HG03025 (cell line): Measurements from ENCODE around the gene NUP62.
A peak's percentile ranks its signal among the peaks of the same experiment; 100 is the strongest.

Experiments
- ATAC-seq: cut with Tn5 transposase; IDR thresholded peaks from one replicate; pipeline ENCODE4 v1.9.1; 2021; ENCODE audit warnings: mild to moderate bottlenecking, moderate library complexity; ENCODE audit not compliant: unreplicated experiment, low FRiP score

NUP62 gene

DNA sequence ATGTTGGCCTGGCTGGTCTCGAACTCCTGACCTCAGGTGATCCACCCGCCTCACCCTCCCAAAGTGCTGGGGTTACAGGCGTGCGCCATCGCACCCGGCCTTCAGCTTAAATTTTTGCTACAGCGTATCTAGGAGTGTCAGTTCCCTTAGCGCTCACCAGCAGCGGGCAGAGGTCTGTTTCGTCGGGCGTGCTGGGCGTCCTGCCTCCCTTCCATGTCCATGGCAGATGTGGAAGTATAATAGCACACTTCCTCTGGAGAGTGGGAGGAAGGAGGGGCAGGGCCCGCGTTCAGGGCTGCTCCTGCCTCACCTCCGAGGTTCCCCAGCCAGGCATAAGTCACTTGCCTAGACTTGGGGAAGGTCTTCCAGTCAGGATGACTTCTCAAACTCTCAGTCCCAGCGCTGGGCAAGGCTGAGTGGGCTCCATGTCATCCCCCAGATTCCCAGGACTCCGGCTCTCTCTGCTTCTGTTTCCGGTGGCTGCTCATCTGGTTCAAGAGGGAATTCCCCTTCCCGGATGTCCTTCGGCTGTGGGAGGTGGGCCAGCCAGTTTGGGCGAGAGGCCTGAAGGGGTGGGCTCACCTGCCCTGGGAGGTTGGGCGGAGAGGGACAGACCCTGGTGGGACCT, 42.2 kb downstream of the NUP62 start:
- no peak for ATAC-seq

DNA sequence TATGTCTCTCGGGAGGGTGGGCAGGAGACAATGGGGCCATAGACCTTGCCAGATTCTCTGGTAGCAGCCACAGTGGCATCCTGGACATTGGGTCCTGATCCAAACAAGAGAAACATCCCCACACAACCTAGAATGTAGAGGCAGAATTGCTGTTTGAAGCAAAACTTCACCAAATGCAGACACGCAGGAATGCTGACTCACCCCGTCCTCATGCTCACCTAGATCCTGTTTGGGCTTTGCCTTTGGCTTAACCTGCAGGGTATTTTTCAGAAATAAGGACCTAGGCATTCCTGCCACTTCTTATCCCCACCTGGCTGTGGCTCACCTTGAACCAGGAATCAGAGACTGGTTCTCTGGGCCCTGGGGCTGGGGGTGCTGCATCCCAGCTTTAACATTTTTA, 44.5 kb downstream of the NUP62 start:
- no peak for ATAC-seq

DNA sequence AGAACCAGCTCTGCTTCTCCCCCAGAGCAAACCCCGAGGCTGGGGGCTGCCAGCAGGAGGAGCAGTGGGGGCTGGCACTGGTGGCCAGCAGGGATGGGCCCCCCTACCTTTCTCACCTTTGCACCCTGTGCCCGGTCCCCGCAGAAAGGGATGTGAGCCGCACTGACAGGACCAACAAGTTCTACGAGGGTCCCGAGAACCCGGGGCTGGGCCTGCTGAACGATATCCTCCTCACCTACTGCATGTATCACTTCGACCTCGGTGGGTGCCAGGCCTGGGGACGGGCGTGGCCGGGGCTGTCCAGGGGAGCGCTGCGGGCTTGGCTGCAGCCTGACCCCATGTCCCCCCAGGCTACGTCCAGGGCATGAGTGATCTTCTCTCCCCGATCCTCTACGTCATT, 45.2 kb downstream of the NUP62 start:
- no peak for ATAC-seq

DNA sequence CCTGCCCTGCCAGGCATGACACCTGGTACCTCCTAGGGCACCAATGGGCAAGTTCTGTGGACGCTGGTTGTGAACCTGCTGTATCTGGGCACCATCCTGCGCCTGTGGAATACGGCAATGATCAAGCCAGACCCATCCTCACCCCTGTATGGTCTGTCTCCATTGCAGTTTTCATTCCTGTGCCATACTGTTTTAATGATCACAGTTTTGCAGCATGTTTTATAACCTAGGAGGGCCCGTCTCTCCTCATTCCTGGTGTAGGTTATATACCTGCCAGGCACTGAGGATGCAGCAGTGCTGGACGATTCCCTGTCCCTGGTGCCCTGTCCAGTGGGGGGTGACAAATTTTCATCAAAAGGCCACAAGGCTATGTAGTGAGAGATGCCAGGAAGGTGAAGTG, 46.2 kb downstream of the NUP62 start:
- no peak for ATAC-seq

DNA sequence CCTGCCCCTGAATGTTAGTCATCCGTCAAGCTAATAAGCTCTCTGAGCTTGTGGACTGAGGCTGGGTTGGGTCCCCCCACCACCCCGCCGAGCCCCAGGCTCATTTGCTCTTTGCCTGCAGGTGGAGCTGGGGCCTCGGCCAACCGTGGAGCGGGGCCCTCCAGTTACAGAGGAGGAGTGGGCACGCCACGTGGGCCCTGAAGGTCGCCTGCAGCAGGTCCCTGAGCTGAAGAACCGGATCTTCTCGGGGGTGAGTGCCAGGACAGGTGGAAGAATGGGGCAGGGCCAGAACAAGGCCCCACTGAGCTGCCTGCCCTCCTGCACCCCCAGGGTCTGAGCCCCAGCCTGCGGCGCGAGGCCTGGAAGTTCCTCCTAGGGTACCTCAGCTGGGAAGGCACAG, 46.7 kb downstream of the NUP62 start:
- no peak for ATAC-seq

DNA sequence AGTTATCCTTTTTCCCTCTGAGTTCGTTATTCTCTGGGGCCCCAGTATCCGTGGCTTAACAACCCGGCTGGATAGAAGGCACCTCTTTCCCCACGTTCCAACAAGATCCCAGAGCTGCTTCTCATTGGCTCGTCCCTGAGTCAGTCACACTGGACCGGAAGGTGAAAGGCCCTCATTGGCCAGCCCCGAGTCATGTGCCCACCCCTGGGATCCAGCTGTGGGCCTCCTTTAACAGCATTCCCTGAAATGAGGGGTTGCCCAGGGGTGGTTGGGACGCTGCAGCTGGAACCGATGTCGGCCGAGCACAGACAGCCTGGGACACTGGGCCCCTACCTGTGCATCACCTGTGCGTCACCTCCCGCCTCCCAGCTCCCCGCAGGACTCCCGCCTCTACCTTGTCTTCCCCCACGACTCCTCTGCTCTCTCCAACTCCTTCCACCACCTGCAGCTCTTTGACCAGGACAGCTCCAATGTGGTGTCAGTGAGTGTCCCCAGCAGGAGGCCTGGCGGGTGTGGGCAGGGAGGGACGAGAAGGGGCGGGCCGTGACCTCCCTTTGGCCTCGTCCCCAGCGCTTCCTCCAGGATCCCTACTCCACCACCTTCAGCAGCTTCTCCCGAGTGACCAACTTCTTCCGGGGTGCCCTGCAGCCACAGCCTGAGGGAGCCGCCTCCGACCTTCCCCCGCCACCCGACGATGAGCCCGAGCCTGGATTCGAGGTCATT, 47.5 kb downstream of the NUP62 start:
- no peak for ATAC-seq

DNA sequence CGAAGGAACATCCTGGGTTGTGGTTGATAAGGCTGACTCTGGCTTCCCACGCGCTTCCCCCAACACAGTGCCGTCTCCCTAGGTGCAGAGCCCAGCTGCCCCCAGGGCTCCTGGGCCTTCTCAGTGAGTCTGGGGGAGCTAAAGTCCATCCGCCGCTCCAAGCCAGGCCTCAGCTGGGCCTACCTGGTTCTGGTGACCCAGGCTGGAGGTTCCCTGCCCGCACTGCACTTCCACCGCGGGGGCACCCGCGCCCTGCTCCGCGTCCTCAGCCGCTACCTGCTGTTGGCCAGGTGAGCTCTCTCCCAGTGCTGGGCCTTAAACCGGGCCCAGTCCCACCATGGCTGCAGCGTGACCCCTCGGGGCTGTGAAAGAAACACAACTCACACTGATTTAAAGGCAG, 48.1 kb downstream of the NUP62 start:
- no peak for ATAC-seq

DNA sequence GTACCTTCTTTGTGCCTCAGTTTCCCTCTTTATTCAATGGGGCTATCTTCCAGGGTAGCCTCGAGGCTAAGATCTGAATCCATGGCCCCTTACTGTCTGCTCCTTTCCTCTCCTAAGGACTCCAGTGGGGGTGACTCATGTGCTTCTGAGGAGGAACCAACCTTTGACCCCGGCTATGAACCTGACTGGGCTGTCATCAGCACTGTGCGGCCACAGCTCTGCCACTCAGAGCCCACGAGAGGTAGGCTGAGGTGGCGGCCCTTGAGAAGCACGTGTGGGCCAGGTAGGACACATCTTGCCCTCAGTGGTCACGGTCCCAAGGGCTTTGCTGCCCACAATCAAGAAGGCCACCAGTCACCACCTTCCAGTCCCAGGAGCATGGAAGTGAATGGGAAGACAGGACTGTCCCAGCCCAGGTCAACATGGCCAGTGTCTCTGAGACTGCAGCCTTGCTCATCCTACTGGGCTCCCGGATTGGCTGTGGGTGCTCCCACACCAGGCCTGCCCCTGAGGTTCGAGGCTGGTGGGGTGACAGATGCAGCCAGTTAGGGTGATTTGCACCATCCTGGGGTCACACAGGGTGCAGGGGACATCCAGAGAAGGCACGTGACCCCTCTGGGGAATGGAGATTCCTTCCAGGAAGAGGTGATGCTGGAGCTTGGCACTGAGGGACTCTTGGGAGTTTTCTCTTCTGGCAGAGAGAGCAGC, 49.0 kb downstream of the NUP62 start:
- no peak for ATAC-seq

DNA sequence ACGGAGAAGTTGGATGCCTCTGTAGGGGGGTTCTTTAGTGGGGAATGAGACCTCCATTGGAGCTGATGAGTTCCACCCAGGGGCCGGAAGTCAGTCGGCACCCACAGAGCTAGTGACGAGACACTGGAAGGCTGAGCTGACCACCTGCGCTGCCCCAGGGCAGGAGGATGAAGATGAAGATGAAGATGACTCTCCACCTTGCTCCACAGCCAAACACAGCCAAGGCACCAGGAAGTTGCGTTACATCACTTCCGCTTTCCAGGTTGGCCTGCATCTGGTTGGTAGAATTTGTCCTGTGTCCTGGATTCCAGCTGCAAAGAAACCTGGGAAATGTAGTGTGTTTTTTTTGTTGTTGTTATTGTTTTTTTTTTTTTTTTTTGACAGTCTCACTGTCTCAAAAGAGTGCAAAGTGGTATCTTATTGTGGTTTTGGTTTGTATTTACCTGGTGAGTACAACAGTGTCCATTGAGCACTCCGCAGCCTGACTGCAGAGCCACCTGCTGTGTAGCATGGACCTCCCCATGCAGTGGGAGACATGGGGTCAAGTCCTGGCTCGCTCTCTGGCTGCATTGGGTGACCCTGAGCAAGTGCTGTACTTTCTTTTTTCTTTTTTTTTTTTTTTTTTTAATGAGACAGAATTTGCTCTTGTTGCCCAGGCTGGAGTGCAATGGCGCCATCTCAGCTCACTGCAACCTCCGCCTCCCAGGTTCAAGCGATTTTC, 49.9 kb downstream of the NUP62 start:
- no peak for ATAC-seq

DNA sequence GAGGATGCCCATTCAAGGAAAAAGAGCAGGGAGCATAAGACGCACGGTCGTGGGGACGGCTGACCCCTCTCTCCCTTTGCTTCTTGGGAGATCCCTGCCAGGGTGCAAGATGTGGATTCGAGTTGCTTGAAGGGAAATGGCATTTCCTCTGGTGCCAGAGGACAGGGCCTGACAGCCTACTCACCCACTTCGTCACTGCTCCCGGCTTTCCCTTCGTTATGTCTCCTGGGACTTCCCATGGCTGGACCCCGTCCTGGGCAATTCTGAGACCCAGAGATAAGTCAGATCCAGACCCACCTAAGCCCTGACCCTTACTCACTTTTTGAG, 50.6 kb downstream of the NUP62 start:
- ATAC-seq: no peak

DNA sequence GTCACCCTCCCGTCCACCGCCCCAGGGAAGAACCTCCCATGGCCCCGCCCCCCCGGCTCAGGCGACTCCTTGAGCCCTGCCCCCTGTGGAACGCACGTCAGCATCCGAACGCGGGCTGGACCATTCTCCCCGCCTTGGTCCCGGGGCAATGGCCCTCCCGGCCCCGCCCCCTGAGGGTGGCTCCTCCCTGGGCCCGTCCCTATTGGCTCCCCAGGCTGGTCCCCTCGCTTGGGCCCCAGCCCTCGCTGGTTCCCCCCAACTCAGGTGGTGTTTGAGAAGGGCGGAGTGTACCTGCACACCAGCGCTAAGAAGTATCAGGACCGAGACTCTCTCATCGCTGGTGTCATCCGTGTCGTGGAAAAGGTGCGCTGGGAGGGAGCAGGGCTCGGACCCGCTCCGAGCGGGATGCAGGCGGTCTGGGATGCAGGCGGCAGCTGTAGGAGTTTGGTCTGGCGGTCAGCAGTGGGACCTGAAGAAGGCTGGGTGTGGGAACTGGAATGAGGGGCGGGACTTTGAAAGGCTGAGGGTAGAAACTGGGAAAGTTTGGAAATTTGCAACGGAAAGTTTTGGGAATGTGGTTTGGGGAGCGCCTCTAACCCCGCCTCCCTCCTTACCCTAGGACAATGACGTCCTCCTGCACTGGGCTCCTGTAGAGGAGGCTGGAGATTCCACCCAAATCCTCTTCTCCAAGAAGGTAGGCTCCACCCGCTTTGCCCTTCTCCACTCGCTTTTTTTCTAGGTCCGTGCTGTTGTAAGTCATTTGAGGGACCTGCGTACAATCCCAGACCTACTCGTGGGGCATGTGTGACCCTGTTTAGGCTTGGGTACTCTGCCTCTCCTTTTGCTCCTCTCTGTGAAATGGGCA, 51.2 kb downstream of the NUP62 start:
- peak; percentile 42 for ATAC-seq

DNA sequence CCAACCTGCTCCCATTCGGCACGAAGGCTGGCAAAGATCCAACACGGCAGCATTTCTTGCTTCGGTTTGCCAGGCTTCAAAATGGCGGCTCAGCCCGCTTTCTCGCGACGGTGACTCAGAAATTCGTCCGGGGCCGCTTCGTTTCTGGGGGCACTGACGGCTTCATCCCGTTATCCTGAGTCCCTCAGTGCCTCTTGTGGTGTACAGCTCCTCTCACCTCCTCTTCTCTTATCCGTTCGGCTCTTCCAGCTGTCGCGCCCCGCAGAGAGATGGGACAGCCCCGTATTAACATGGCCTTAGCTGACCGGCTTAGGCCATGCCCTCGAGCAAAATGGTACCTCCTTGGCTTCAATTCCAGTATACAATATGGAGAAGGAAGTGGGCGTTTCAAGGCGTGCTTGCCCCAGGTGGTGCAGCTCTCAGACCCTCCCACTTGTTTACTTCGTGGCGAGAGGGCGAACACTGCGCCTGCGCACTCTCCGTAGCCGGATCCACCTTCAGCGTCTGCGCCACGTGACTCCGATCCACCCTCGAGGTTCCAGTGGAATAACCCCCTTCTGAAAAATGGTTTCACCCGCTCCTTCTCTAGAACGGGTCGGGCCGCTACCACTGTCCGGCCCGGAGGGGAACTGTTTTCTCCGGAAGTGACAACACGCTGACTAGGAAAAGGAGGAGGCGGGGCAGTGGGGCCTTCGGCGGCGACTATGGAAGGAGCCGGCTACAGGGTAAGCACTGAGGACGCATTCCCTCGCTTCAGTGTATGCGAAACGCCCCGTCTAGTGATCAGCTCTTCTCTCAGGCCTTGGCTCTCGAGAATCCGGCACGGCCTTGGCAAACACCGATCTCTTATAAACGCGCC, 52.1 kb downstream of the NUP62 start, which contains the start of the genes AKT1S1 and TBC1D17:
AKT1S1 (minus strand) TSS at position 336 of the 859 bp plus-strand sequence. CDS start 4,060 bp downstream, outside the sequence.
TBC1D17 (plus strand) TSS at position 683 of the 859 bp plus-strand sequence; CDS start at position 705, 22 bp downstream.
- peak; percentile 59 for ATAC-seq

DNA sequence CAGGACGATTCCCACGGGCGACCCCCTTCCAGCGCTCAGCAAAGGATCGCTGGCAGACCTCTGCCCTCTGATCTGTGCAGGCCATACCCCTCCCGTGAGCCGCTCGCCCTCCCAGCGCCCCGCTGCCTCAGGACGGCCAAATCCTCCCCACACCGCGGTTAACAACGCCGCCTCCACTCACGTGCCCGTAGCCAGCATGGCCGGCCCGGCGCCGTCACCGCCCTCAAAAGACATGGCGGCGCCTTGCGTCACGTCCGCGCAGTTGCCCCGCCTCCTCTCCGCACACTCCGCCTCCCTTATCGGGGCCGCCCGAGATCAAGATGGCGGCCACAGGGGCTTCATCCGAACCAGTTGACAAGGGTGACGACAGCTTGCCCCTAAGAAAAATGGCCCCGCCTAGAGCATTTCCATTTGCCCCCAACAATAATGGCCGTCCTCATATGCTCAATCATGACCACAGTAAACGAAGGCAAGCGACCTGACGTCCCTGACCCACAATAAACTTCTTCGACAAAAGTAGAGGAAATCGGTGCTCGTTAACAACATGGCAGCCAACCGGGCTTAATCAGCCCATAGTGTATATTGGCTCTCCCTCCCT, 52.8 kb downstream of the NUP62 start:
- ATAC-seq: peak; percentile 45

DNA sequence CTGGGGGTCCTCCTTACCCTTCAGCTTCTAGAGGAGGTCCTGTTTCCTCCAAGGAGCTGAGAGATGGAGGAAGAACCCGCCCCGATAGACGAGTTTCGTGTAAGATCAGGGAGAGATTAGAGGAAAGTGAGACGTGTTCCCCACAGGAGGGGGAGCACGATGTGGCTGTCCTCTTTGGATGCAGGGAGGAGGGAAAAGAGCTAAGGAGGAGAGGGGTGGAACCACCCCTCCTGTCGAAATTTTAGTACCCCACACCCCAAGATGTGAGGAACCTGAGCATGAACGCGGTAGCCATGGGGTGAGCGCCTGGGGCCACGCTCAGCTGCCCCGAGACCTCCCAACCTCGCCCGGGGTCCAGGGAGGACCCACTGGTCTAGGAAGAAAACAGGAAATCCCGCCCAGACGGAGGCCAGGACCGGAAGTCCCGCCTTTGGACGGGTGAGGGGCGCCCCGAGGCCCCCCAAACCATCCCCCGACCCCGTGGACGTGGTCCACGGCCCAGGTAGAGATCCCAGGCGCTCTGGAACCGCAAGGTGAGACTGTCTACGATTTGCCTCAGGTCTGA, 53.4 kb downstream of the NUP62 start:
- ATAC-seq: no peak

DNA sequence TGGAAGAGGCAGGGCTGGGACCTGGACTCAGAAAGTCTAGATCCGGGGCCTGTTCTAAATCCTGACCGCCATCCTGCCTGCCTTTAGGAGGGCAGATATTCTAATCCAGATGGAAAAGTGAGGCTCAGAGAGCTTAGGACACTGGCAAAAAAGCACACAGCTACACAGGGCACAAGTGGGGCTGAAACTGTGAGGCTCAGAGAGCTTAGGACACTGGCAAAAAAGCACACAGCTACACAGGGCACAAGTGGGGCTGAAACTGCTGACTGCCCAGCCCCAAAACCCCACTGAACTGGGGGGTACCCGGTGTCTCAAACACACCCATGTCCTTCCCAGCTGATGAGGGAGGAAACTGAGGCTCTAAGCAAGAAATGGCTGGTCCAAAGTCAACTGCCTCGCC, 54.1 kb downstream of the NUP62 start:
- no peak for ATAC-seq

DNA sequence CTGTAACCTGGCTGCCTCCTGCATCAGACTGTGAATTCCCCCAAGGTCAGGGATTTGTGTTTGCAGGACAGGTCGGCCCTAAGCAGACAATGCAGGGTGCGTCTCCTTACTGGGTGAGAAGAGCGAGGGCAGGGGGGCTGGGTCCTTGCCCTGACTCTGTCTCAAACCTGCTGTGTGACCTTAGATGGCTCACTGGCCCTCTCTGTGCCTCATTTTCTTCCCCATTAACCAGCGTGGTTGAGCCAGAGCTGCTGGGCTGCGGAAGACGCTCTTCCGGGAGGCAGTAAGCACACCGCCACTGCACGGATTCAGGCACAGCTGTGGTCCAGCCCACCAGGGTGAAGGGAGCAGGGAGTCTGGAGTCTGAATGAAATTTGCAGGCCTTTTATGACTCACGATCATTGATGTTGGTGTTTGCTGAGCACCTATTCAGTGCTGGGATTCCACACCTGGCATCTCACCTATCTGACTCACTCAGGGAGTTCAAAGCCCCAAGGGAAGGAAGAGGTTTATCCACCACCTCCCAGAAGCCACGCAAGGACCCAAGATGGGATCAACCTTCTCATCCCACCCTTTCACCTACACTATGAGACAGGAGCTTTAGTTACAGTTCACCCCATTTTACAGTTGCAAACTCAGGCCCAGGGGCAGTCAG, 54.7 kb downstream of the NUP62 start:
- no peak for ATAC-seq

DNA sequence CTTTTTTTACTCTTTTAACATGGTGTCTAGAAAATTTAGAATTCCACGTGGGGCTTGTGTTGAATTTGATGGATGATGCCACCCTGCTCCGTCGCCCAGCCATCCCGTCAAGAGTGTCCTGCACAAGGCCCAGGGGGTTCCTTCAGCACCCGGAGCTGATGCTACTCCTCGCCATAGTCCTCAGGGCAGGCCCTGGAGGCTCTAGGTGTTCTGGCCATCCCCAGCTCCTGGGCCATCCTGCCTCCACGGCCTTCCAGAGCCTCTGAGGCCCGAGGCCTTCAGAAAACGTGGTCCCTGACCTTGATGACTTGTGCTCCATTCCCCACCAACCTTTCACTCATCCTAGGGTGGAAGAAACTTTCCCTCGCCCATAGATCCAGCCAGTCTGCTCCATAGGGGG, 55.5 kb downstream of the NUP62 start:
- ATAC-seq: no peak

DNA sequence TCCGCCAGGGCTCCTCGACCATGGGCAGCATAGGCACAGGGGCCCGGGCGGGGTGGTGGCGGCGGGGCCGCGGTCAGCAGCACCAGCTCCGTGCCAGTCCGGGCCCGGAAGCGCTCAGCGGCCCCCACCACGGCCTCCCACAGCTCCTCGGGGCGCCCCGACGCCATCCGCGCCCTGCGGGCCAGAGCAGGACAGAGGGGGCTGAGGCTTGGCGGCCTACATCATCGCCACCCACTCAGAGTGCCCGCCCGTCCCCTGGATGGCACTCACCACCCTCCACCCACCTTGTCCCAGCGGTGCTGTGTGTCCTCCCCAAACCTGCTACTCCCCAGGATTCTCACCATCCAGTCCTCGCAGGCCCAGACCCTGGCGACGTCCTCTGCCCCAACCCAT, 56.2 kb downstream of the NUP62 start:
- no peak for ATAC-seq
